K562 (cell line): ENCODE results near the gene RHEX. TPM values are rescaled to one million over a fixed set of nuclear protein-coding genes. Genes with fewer than 3 reads are reported as not detected.

ENCODE experiments used
- ATAC-seq: fragments of 200-7000 bp; cut with Tn5 transposase; 3 replicates; pipeline ENCODE4 v1.9.1; 2020; ENCODE audit warnings: moderate library complexity
- BruUV-seq: library from RNA; stranded (reverse); fragments of 400-500 nt; replicated peaks from 2 replicates; lab custom pipeline; 2021; lab: Mats Ljungman, UMichigan
- CTCF ChIA-PET: fragments of 300-600 bp; formaldehyde crosslinking; extraction: SDS; loops from one replicate; lab custom pipeline; 2021; ENCODE audit warnings: low intra/inter-chr PET ratio; lab: Yijun Ruan, JAX
- POLR2A ChIA-PET: fragments of 300-600, 350-650 bp; sonication (Branson Sonifier 250); formaldehyde crosslinking; extraction: SDS; loops from one replicate; lab custom pipeline; 2021; ENCODE audit warnings: antibody characterized with exemption, inconsistent platforms; lab: Yijun Ruan, JAX
- DNase-seq, 4 experiments: peaks; one replicate each; pipeline versions ENCODE4 v3.0.0 to v3.0.0-alpha.2; 2011 to 2018; ENCODE audit warnings: low spot score in 3 of 4, mixed read lengths in 3 of 4; ENCODE audit errors: extremely low read depth in 1 of 4
- FAIRE-seq: peaks from 2 replicates; lab custom pipeline; 2011; peaks lifted over from hg19 to GRCh38; lab: Jason Lieb, UNC
- H2AFZ ChIP-seq: 2 replicates; pipeline ENCODE4 v1.6.0; 2011; ENCODE audit warnings: low read depth, low read length, control low read depth, inconsistent platforms
- H3K27ac ChIP-seq: fragments of 200-600 bp; 3 replicates; pipeline ENCODE4 v1.8.0; 2011; ENCODE audit warnings: low read depth, mild to moderate bottlenecking, control low read depth, inconsistent platforms, low read length, moderate library complexity, mixed read lengths; ENCODE audit errors: extremely low read depth
- H3K27me3 ChIP-seq, 2 experiments: fragments of 300-600 bp in 1 of 2; 2 replicates in 1 of 2; 3 replicates in 1 of 2; pipeline versions ENCODE4 v1.6.0 to v1.8.0; 2011; ENCODE audit warnings: inconsistent platforms in 2 of 2, low read length in 2 of 2, mild to moderate bottlenecking in 1 of 2, mixed read lengths in 1 of 2, moderate library complexity in 1 of 2; ENCODE audit not compliant: control insufficient read depth in 2 of 2, insufficient read depth in 2 of 2
- H3K36me3 ChIP-seq: fragments of 300-600 bp; 3 replicates; pipeline ENCODE4 v1.8.0; 2011; ENCODE audit warnings: mild to moderate bottlenecking, low read length, inconsistent platforms; ENCODE audit not compliant: control insufficient read depth, insufficient read depth
- H3K4me1 ChIP-seq, 2 experiments: fragments of 200-600 bp in 1 of 2; replicated peaks in 1 of 2; 2 replicates in 1 of 2; 3 replicates in 1 of 2; pipeline versions ENCODE4 v1.5.1 to v1.8.0; 2011; ENCODE audit warnings: inconsistent platforms in 2 of 2, low read length in 2 of 2, mild to moderate bottlenecking in 1 of 2, mixed read lengths in 1 of 2, moderate library complexity in 1 of 2; ENCODE audit not compliant: control insufficient read depth in 2 of 2, insufficient read depth in 2 of 2
- H3K4me2 ChIP-seq: 2 replicates; pipeline ENCODE4 v1.6.1; 2011; ENCODE audit warnings: low read length, control low read depth, inconsistent platforms, mixed read lengths; ENCODE audit not compliant: insufficient read depth
- H3K4me3 ChIP-seq: fragments of 200-600 bp; sonication (generic), shearing (Covaris generic); 2 replicates; pipeline ENCODE4 v1.5.1; 2016; ENCODE audit warnings: control low read depth, inconsistent platforms
- H3K79me2 ChIP-seq: fragments of 200-600 bp; 3 replicates; pipeline ENCODE4 v1.8.0; 2011; ENCODE audit warnings: low read length, inconsistent platforms; ENCODE audit not compliant: control insufficient read depth, insufficient read depth
- H3K9ac ChIP-seq, 2 experiments: 2 replicates each; pipeline versions ENCODE4 v1.6.0 to v1.6.1; 2011; ENCODE audit warnings: low read depth in 2 of 2, low read length in 2 of 2, control low read depth in 1 of 2, inconsistent platforms in 1 of 2, mild to moderate bottlenecking in 1 of 2, mixed read lengths in 1 of 2; ENCODE audit not compliant: insufficient read depth in 1 of 2
- H3K9me1 ChIP-seq: one replicate; pipeline ENCODE4 v1.6.0; 2011; ENCODE audit warnings: inconsistent platforms, mild to moderate bottlenecking, low read length, moderate library complexity; ENCODE audit not compliant: control insufficient read depth, insufficient read depth
- H3K9me3 ChIP-seq: replicated peaks from 2 replicates; pipeline ENCODE4 v1.5.1; 2011; ENCODE audit warnings: low read depth, low read length, inconsistent platforms; ENCODE audit not compliant: control insufficient read depth, insufficient read depth
- H4K20me1 ChIP-seq: replicated peaks from 2 replicates; pipeline ENCODE4 v1.6.1; 2011; ENCODE audit warnings: low read length, inconsistent platforms, mixed read lengths; ENCODE audit not compliant: control insufficient read depth, insufficient read depth
- BCOR ChIP-seq: fragments of 450-650 bp; IDR thresholded peaks from 2 replicates; pipeline ENCODE4 v1.6.1; 2016
- FOS ChIP-seq: IDR thresholded peaks from 3 replicates; pipeline ENCODE4 v1.6.1; 2011; ENCODE audit not compliant: insufficient read length; ENCODE audit errors: extremely low read depth
- MXI1 ChIP-seq: IDR thresholded peaks from 2 replicates; pipeline ENCODE4 v1.6.1; 2011; ENCODE audit warnings: low read depth, mild to moderate bottlenecking, improper control_type of control experiment, low read length
- YBX1 ChIP-seq: fragments of 450-650 bp; IDR thresholded peaks from 2 replicates; pipeline ENCODE4 v1.7.1; 2016; ENCODE audit warnings: mild to moderate bottlenecking
- ZNF23 ChIP-seq: fragments of 250-450 bp; sonication (Bioruptor Pico); IDR thresholded peaks from 2 replicates; pipeline ENCODE4 v1.4.0; 2020; ENCODE audit warnings: mild to moderate bottlenecking
- WGBS: fragments of 100-300 bp; shearing (Covaris generic); methylation state at CpG from one replicate; pipeline ENCODE4 v1.1.6; 2016; ENCODE audit warnings: low coverage, mixed read lengths; ENCODE audit not compliant: insufficient coverage; ENCODE audit errors: missing lambda C conversion rate; 5-methylcytosine and 5-hydroxymethylcytosine counted together
- in situ Hi-C: fragments of 300-500 bp; cut with MboI; formaldehyde crosslinking; loops from 4 replicates; pipeline ENCODE4 v1.15.0; 2018; ENCODE audit warnings: inconsistent platforms, mixed read lengths
- intact Hi-C: fragments of 100-400 bp; cut with micrococcal nuclease; formaldehyde crosslinking; loops from 2 replicates; pipeline ENCODE4 v1.14.2; 2022
- polyA plus RNA-seq, 8 experiments: library from polyadenylated mRNA; depleted of rRNA in 4 of 8; stranded (reverse) in 5 of 8; unstranded in 3 of 8; fragments of >200 nt; fragmentation: Nextera tagmentation in 2 of 8; fragmentation: Illumina TruSeq in 1 of 8; extraction: Ambion mirVana in 2 of 8; extraction: Trizol in 1 of 8; gene quantifications; 2 replicates each; pipeline versions ENCODE4 v1.2.1 to v1.2.3, GENCODE V29; 2011 to 2014; ENCODE audit warnings: inconsistent platforms in 1 of 8, missing spikeins in 1 of 8
- total RNA-seq, 7 experiments: library from RNA; depleted of rRNA in 6 of 7; stranded (reverse); fragments of >200 nt in 6 of 7; fragmentation: Illumina TruSeq in 2 of 7; extraction: Trizol in 2 of 7; gene quantifications; 2 replicates each; pipeline versions ENCODE4 v1.2.1 to v1.2.3, GENCODE V29; 2011 to 2021; ENCODE audit warnings: low replicate concordance in 1 of 7
- TF ChIP-seq, protein P1 (sequence below): fragments of 450-650 bp; IDR thresholded peaks from 2 replicates; pipeline ENCODE4 v1.6.1; 2016; ENCODE audit warnings: borderline replicate concordance

The RHEX gene
- total and polyA plus RNA-seq, 9 of the 15 experiments (the other 6 are each of a cell fraction or from before 2014, with no cell fraction given), result not detected

DNA sequence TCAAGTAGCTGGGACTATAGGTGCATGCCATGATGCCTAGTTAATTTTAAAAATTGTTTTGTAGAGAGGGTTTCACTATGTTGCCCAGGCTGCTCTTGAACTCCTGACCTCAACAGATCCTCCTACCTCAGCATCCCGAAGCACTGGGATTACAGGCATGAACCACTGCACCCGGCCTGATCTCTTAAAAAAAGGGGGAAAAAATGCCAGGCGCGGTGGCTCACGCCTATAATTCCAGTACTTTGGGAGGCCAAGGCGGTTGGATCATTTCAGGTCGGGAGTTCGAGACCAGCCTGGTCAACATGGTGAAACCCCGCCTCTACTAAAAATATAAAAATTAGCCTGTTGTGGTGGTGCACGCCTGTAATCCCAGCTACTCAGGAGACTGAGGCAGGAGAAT is 51.0 kb downstream of the RHEX start:
- H3K4me1 ChIP-seq, result peaks cover 4% of the 10 kb centered on the region in 2 experiments; a peak in 1 of 5 replicates
- H4K20me1 ChIP-seq, result 0 out of 2 replicates have a peak, but pooled peaks cover 5% of the 10 kb centered on the region
- TF ChIP-seq YBX1, result no peak
- TF ChIP-seq FOS, result no peak
- no peak for TF ChIP-seq ZNF23 (CRISPR knock-in tag)
- TF ChIP-seq, protein P1, sequence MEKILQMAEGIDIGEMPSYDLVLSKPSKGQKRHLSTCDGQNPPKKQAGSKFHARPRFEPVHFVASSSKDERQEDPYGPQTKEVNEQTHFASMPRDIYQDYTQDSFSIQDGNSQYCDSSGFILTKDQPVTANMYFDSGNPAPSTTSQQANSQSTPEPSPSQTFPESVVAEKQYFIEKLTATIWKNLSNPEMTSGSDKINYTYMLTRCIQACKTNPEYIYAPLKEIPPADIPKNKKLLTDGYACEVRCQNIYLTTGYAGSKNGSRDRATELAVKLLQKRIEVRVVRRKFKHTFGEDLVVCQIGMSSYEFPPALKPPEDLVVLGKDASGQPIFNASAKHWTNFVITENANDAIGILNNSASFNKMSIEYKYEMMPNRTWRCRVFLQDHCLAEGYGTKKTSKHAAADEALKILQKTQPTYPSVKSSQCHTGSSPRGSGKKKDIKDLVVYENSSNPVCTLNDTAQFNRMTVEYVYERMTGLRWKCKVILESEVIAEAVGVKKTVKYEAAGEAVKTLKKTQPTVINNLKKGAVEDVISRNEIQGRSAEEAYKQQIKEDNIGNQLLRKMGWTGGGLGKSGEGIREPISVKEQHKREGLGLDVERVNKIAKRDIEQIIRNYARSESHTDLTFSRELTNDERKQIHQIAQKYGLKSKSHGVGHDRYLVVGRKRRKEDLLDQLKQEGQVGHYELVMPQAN, result no peak
- TF ChIP-seq MXI1, result no peak
- no peak for TF ChIP-seq BCOR
- no peak overlapping the region for H3K4me2 ChIP-seq
- H3K9me3 ChIP-seq, result no peaks in the 10 kb centered on the region
- BruUV-seq, result no TSS peak
- no peak overlapping the region for H3K9ac ChIP-seq
- H3K27ac ChIP-seq, result no peak overlapping the region
- POLR2A ChIA-PET, result no interaction called here
- CTCF ChIA-PET, result interaction anchor here (4.1 kb wide), 1 partner anchor 120 kb away, joined by 39 read pairs; no protein-coding TSS in a partner anchor
- FAIRE-seq, result no peak
- peaks cover 8 to 27% of the 10 kb centered on the region in 2 experiments; a peak in 4 of 5 replicates for H3K27me3 ChIP-seq
- H2AFZ ChIP-seq, result no peak overlapping the region
- in situ Hi-C loops, result loop anchor here (5.0 to 10.0 kb wide), 2 partner anchors 122 to 179 kb away; no protein-coding TSS in a partner anchor
- ATAC-seq, result no peak
- intact Hi-C loops, result loop anchor here (10.0 kb wide), 1 partner anchor 429 kb away; no protein-coding TSS in a partner anchor
- no peaks in the 10 kb centered on the region for H3K79me2 ChIP-seq
- H3K4me3 ChIP-seq, result no peak overlapping the region
- no peaks in the 10 kb centered on the region for H3K9me1 ChIP-seq
- WGBS, result 31% methylated on average over 10 of the region's 10 CpGs
- no peak for DNase-seq
- no peaks in the 10 kb centered on the region for H3K36me3 ChIP-seq
